NCI-H226 (cell line): ENCODE measurements around the gene MID1.

Source experiments
- DNase-seq: peaks from one replicate; pipeline ENCODE4 v3.0.0-alpha.2; 2015

MID1 gene

DNA sequence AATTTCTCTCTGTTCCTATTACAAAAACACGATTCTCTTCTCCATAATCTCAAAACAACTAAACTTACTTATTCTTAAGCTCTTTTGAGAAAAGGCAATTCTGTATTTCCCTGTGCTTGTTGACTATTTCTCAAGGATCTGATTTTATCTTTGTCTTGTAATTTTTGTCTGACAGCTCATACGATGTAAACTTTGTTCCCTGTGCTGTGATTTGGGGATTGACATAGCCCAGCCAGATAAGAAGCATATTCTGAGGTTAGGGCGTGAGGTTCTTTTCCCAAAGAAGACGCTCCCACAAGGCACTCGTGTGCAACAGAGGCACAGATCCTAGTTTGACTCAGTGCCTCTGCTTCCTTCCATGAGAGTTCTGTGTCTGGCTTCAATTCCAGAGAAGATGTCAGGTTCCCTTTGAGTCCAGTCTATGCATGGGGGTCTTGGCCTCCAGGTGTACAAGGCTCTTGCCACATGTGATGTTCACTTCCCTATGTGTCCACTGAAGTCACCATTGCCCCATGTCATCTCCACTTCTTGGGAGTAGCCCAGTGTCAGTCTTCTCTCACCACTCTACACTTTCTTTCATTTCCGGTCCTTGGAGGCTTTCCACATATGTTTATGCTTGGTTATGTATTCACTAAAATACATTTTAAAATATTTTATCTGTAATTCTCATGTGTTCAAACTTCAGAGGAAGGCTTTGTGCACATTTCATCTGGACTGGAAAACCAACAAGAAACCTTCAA is 94.8 kb downstream of the MID1 start:
- DNase-seq: peak; percentile 12

DNA sequence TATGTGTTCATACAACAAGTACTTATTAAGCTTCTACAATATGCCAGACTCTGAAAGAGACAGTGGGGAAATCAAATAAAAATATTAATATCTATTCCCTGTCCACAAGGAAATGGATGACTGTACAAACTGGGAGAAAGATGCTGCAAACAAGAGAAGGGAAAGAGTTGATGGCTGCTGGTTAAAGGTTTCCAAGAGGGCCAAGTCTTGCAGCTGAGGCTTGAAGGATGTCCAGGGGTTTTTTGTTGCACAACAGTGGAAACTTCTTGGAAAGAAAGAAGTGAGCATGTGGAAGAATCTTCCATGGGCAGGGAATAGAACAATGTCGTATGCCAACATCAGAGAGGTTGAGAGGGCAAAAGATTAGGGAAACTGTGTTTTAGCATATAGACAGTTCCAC is 95.8 kb downstream of the MID1 start:
- DNase-seq: peak; percentile 10

DNA sequence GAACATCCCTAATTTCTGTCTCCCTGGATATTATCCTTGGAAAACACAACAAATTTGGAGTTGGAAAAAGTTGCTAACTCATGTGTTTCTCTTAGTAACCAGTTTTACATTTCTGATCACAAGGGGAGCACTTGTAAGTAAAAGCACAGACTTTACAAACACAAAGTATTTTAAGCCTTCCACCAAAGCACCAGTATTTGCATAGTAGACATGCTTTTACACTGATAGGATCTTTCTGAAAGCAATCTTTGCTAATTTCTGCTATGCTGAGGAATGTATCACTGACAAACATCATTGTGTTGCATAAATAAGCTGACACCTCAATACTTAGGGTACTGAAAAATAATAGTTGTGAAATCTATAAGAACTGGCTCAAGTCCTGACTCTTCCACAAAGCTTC is 100.6 kb downstream of the MID1 start:
- no peak for DNase-seq

DNA sequence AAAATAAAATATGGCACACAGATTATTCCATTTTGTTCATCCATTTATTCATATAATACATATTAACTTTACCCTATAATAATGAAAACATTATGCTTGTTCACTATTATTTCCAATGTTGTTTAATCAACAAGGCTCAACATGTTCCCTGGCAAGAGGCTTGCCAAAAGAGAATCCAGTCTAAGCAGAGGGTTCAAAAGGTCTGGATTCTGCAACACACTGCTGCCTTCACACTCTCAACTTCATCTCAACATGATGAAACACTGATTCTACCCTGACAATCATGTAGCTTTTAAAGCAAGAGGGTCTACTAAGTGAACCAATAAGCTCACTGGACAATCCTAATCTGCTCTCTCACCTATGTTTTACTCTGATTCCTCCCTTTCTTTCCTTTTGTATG is 101.1 kb downstream of the MID1 start:
- no peak for DNase-seq

DNA sequence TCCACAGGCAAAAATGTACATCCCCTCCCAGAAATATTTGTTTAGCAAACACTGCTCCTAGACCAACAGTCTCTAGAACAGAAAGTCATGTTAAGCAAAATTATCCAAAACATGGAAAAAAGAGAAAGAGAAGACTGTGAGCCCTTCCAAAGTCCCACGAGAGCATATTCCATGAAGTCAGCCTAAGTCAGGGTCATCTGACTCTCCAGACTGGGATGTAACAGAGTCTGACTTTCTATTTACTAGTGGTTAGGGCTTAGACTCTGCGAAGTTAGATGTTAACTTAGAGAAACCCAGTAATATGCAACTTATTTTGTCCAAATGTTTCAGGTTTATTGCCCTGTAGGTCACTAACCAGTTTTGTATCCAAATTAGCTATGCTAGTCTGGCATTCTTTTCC is 102.3 kb downstream of the MID1 start:
- no peak for DNase-seq

DNA sequence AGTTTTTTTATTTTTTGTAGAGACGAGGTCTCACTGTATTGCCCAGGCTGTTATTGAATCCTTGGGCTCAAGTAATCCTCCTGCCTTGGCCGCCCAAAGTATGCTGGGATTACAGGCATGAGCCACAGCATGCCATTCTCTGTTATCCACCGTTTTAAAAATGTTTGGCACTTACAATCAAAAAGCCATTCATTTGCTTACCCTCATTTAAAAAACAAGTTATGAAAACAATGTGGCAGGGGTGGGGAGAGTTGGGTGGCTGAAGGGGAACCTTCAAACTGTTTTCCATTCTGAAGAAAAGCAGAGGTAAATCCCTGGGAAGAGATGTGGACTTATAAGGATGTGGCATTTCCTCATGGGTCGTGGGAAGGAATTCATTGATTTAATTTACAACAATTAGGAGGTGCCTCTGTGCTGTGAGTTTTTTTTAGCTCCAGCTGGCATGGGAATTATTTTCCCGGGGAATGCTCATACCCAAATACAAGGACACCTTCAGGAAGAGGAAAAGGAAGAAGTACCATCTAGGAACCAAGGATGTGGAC is 103.5 kb downstream of the MID1 start:
- no peak for DNase-seq

DNA sequence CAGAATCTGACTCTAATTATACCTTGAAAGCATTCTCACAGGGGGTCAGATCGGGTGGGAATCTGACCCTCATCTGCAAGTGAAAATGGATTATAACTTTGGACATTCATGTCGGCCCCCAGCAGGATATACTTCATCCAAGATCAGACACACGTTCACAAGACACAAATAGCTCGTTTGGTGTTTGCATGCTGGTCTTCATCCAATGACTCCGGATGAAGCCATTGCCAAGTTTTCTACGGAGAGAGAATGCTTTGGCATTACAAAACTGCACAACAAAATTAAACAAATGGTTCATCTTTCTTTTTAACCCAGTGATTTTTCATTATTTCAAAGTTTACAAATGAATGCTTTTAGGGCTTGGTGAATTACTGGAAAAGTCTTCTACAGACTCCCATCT is 105.5 kb downstream of the MID1 start:
- no peak for DNase-seq

DNA sequence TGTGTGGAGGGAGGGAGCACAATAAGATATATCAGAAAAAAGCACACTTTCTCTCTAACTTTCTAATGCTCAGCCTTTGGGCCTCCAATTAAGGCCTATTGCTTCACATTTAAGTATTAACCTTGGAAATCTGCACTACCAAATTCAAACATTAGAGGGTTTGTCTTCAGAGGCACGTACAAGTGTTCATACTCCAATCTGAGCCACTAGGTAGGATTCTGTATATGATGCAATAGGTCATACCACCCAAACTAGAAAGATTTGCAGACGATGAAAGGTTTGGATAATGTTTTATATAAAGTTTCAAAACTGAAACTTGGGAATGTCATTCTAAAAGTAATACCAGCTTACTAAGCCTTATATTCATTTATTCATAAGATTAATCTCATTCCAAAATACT is 106.4 kb downstream of the MID1 start:
- no peak for DNase-seq

DNA sequence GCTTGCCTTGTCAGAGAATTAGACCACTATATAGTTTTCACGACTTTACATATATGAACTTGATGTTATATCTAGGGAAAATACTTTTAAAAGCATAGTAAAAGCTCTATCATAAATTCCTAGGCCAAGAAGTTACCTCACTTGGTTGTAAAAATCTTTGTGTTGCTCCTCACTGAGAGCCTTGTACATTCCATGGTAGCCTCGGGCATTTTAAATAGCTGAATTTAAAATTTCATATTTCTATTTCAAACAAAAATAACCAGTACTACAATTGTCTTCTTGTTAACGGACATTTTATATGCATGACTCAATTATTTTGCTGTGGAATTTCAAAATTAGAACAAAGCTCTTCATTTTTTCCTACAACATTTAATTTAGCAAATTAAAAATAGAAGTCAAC is 107.6 kb downstream of the MID1 start:
- DNase-seq: no peak

DNA sequence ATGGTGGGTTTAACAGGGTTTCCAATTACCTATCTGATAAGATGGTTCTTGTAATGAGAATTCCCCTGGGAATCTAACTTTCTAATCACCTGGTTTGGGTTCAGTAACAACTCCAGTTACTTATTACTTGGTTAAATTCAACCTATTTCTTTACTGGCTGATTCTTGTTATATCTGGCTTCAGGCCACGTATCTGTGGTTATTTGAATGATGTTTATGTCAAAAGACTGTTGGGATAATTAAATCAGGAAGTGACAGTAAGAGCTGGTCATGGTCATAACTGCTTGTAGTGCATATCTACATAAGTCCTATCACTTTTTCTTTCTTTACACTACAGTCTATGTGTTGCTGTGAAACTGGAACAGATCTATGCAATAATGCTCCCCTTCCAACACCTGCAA is 108.1 kb downstream of the MID1 start:
- DNase-seq: no peak

DNA sequence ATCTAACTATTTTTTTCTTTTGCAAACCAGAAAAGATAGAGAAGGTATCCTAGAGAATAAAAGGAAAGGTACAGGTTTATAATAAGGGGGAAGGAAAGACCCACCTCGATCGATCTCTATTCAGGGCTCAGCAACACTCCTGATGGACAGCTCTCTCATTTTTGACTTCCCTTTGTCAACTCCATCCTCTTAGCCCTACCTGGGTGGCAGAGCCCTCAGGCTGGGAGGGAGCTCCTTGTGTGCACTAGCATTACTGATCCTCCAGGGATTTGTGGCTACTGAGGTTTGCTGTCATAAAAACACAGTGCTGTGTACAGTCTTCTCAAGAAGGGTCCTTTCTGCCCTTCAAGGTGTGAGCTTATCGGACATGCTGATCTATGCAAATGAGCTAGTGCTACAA is 111.0 kb downstream of the MID1 start:
- DNase-seq: no peak

DNA sequence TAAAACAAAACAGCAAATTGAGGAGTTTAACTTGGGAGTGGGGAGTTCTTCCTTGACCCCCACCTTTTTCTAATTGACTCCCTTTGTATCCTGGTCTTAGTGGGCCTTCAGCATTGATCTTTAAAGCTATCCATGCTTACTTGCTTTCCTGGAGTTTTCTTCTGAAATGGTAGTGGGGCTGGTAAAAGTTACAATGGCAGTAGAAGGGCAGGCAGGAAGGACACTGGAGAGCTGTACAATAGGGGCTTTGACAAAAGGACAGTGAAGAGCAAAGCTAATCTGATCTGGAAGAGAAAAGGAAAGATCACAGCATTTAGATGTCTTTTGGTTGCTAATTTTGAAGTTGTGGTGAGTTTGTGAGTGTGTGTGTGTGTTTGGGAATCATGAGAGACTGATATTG is 111.5 kb downstream of the MID1 start:
- no peak for DNase-seq

DNA sequence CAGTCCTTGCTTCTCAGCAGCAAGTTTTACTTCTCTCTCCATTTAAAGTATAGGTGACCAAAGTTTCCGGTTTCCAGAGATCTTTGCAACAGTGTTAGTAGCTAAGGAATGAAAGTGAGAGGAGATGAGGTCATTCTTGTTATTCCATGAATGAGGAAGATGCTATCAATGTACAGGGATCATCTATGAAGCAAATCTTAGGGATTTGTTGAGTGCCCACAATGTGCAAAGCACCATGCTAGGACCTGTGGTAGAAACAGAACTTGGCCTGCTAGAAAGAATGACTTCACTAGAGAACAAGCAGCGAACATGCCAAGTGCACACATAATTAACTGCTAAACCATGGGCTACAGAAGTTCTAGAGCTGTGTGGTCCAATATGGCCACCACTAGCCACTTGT is 112.5 kb downstream of the MID1 start:
- DNase-seq: no peak

DNA sequence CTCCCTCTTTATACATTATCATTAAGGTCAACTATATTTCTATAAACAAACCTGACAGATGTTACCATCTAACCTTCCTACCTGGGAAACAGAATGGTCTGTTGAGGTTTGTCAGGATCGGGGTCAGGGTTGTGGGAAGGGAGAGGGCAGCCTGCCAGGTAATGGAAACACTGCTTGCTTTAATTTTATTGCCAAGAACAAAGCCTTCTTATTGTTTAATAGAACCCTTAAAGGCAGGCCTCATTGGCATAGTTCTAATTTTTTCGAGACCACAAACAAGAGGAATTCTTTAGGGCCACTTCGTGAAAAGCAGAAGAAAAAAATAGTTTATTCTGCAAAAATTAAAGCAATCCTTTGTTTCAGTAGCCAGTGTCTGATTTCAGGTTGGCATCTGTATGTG is 113.2 kb downstream of the MID1 start:
- no peak for DNase-seq

DNA sequence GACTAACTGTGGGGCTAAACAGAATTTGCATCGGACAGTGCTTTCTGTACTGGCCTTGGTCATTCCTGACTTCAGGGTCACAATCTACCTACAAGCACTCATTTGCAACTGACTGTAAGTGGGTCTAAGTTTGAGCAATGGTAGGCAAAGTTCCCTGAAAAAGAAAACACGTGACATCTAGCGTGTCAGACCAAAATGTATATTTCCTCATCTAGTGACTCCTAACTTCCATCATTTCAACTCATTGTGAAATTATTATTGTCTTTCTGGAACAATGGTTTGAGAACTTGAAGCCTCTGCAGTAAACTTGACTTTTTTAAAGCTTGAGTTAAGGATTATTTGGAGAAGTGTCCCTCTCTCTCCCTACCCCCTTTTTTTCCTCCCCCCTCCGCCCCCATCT is 113.6 kb downstream of the MID1 start:
- DNase-seq: no peak

DNA sequence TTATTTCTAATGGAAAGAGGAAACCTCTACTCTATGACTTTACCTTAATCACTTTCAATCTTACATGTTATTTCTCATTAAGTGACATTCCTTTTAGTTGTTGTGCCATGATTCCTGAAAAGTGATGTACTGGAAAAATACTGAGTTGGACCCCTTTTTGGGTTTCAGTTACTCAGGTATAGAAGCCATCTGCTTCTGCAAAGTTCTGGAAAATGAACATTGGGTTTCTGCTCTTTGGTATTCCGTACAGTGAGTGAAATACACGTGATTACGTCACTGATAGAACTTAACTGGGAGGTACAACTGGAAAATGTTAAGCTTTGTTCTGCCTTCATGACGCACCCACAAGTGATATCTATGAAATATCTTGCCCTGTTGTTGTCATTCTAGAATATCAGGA is 114.7 kb downstream of the MID1 start:
- DNase-seq: no peak

DNA sequence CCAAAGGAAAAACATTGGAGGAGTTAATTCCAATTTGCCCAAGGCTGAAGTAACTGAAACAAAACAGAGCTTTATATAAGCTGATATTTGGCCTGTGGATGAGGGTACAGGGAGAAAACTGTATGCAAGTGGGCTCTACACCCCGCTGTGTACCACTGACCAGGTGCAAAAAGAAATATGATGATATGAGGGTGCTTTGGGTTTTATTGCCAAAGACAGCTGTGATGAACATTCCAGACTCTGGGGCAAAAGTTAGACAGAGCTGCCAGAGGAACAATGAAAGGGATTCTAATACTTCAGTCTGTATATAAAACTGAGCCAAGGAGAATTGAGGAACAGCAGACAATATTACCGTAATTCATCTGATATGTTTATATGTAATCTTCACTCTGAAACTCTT is 117.4 kb downstream of the MID1 start:
- no peak for DNase-seq

DNA sequence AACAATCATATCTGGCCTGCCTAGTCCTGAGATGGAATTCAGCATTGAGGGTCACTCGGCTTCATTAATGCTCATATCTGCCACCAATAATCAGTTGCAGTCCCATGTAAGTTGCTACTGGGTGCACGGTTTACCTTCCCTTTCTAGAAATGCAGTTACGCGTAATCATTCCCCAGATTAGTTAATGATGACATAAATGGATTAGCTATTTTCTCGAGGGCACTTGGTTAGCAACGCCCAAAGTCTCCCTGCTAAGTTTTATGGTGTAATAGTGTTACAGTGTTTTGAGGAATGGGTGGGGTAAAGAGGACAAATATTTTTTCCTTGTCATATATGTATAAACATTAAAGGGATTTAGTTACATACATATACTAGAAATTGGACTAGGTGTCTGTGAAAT is 118.8 kb downstream of the MID1 start:
- no peak for DNase-seq

DNA sequence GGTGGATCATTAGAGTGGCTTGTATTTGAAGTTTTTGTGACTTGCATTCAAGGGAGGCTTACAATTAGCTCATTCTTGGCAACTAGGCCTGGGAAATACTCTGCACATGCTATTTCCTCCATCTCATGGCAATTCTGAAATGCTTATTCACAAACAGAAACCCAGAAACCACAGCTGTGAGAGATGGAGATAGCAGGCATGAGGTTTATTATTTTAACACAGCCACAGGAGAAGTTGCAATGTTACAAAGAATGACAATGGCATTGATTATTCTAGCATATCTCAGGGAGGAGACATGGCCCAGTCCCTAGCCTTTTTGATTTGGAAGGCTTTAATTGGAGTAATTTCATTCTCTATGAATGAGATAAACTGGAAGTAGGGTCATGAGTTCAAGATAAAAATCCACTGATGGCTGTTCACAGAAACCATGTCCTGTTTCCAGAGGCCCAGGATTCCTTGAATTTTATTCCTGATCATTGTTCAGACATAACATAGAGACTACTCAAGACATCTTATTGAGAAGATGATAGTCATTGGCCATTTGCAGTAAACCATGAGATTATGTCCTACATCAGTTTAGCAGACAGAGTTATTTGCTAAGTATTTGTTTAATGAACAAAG is 123.9 kb downstream of the MID1 start:
- DNase-seq: peak; percentile 63

DNA sequence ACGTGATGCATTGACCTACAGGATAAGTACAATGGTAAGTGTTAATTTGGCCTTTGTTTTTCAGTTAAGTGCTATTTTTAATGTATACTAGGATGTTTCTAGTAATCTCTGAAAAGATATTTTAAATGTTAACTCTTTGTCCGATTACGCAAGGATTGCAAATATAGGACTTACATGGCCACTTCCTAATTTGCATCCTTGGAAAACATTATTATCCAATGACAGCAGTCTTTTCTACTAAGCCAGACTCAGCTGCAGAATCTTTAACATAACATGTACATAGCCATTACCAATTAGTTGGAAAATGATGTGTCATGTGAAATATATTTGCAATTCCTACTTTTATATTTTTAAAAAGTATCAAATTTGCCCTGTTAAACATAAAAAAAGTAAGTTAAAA is 124.7 kb downstream of the MID1 start:
- DNase-seq: no peak

DNA sequence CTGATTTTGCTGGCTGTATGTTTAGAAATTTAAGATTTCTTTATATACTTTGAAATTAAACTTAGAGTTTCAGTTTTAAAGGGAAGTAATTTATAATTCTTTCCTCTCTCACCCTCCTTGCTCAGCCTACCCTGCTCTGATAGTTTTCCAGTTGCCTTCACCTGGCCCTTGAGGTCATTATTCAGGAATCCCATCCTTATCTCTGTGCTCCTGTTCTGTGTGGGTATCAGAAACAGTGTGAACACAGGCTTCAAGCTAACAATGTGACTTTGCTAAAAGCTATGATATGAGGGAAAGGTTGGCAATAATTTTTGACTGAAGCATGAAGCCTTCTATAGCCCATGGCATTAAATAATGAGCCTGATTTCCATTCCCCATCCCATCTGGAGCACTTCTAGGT is 128.1 kb downstream of the MID1 start:
- DNase-seq: no peak

DNA sequence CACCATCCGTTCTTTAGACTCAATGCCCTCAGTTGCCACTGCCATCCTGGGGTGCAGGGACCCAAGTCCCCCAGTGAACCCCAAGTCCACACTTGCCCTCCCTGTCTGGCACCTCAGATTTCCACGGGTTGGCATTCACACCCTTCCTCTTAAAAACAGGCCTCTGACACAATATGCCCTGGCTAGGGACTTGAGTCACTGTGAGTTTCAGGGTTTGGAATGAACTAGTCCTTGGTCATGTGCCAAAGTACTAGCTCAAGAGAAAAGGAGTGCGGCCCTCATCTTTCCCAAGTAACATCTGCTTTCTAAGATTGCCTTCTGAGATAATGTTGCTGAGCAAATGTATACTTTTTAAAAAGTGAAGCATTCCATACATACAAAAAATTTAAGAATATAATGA is 134.0 kb downstream of the MID1 start:
- peak; percentile 1 for DNase-seq

DNA sequence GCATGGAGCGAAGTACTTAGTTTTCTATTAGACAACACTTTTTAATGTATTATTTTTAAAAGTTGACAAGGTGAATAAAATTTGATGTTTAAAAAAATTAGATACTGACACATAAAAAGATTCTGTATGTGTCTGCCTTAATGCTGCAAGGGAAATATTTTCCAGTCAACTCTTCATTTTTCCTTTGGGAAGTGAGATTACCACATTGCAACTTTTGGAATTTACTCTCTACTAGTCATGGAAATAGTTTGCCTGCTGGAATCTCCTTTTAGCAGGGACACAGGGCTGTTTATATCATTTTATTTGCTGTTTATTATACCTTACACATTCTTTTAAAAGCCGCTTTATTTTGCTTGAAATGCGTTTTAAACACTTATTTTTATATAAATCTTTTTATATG is 135.1 kb downstream of the MID1 start:
- no peak for DNase-seq

DNA sequence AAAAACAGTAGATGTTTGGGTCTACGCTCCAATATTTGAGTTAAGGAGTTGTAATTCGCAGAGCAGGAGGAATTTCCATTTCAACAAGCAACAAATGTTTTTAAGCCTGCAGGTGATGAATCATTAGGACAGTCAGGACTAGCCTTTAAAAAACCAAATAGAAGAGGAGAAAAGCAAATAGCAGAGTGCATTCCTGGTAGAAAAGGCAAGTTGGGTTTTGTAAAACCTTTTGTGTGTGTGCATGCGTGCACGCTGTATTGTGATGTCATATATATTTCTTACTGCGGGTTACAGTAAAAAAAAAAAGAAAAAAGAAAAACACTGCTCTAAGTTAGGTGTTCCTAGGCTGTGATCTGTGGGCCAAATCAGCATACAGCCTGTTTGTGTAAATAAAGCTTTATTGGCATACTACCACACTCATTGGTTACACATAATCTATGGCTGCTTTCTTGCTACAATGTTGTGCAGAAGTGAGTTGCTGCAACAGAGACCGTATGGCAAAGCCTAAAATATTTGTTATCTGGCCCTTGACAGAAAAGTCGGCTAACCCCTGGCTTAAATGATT is 135.6 kb downstream of the MID1 start:
- DNase-seq: no peak
